AG04449 (cell line): ENCODE results near the gene GAGE12F.
"Not testable (repeated sequence)": the region's sequence is repeated elsewhere in the genome, so short reads cannot be mapped to it uniquely, and the experiment has no call there.

ENCODE experiments used
- CTCF ChIA-PET: fragments of 350-600 bp; formaldehyde crosslinking; extraction: SDS; loops from one replicate; lab custom pipeline; 2021; ENCODE audit warnings: antibody characterized with exemption; lab: Yijun Ruan, JAX
- POLR2A ChIA-PET: fragments of 400-600, 350-600 bp; formaldehyde crosslinking; extraction: SDS; loops from one replicate; lab custom pipeline; 2020; ENCODE audit warnings: antibody characterized with exemption, inconsistent platforms; lab: Yijun Ruan, JAX
- DNase-seq: peaks from one replicate; pipeline ENCODE4 v3.0.0-alpha.2; 2010; ENCODE audit warnings: low read depth, low spot score
- H3K4me3 ChIP-seq: 2 replicates; pipeline ENCODE4 v1.5.1; 2011; ENCODE audit warnings: low read depth, mild to moderate bottlenecking, control low read depth, low read length

GAGE12F gene

GRCh38 chrX:49560542-49560941 is at the start of gene GAGE12F:
TSS of gene GAGE12F (plus strand) at chrX:49560842. CDS start at chrX:49561997, 1,155 bp downstream.
- DNase-seq, CTCF ChIA-PET, POLR2A ChIA-PET, H3K4me3 ChIP-seq: not testable (repeated sequence)

GRCh38 chrX:49531877-49532276 is 28.8 kb upstream of the GAGE12F start, which contains the start of gene GAGE12C:
TSS of gene GAGE12C (plus strand) at chrX:49532177. CDS start at chrX:49533332, 1,155 bp downstream.
- CTCF ChIA-PET, POLR2A ChIA-PET: not testable (repeated sequence)

GRCh38 chrX:49541433-49541832 is 19.2 kb upstream of the GAGE12F start, which contains the start of gene GAGE12D:
TSS of gene GAGE12D (plus strand) at chrX:49541733. CDS start at chrX:49542888, 1,155 bp downstream.
- CTCF ChIA-PET, H3K4me3 ChIP-seq, DNase-seq, POLR2A ChIA-PET: not testable (repeated sequence)

More at GRCh38 chrX:49531877-49532276, 28.8 kb upstream of the GAGE12F start, which contains the start of gene GAGE12C:
- DNase-seq, H3K4me3 ChIP-seq: not testable (repeated sequence)

- H3K4me3 ChIP-seq, CTCF ChIA-PET, POLR2A ChIA-PET, DNase-seq: not testable (repeated sequence)
These were observed 9.7 kb upstream of the GAGE12F start, which contains the start of gene GAGE12E for GRCh38 chrX:49550989-49551388. TSS of gene GAGE12E (plus strand) at chrX:49551289. CDS start at chrX:49552444, 1,155 bp downstream.

- H3K4me3 ChIP-seq, DNase-seq, POLR2A ChIA-PET, CTCF ChIA-PET: not testable (repeated sequence)
These were observed 8.1 kb downstream of the GAGE12F start for GRCh38 chrX:49568728-49569127.

GRCh38 chrX:49569152-49569551 is 8.5 kb downstream of the GAGE12F start:
- DNase-seq, POLR2A ChIA-PET, CTCF ChIA-PET, H3K4me3 ChIP-seq: not testable (repeated sequence)

GRCh38 chrX:49570100-49570499 is 9.5 kb downstream of the GAGE12F start, which contains the start of gene GAGE12G:
TSS of gene GAGE12G (plus strand) at chrX:49570400. CDS start at chrX:49571555, 1,155 bp downstream.
- CTCF ChIA-PET, DNase-seq, H3K4me3 ChIP-seq, POLR2A ChIA-PET: not testable (repeated sequence)

- DNase-seq, CTCF ChIA-PET, POLR2A ChIA-PET: not testable (repeated sequence)
These were observed 19.0 kb downstream of the GAGE12F start, which contains the start of gene GAGE12H for GRCh38 chrX:49579649-49580048. TSS of gene GAGE12H (plus strand) at chrX:49579949. CDS start at chrX:49581104, 1,155 bp downstream.

GRCh38 chrX:49589196-49589595 is 28.6 kb downstream of the GAGE12F start, which contains the start of gene GAGE2A:
TSS of gene GAGE2A (plus strand) at chrX:49589496. CDS start at chrX:49590651, 1,155 bp downstream.
- POLR2A ChIA-PET, H3K4me3 ChIP-seq, CTCF ChIA-PET, DNase-seq: not testable (repeated sequence)

More at GRCh38 chrX:49579649-49580048, 19.0 kb downstream of the GAGE12F start, which contains the start of gene GAGE12H:
- not testable (repeated sequence) for H3K4me3 ChIP-seq

- CTCF ChIA-PET, POLR2A ChIA-PET, H3K4me3 ChIP-seq, DNase-seq: not testable (repeated sequence)
These were observed 29.3 kb downstream of the GAGE12F start for GRCh38 chrX:49589769-49590478.

- POLR2A ChIA-PET, H3K4me3 ChIP-seq, DNase-seq, CTCF ChIA-PET: not testable (repeated sequence)
These were observed 29.8 kb downstream of the GAGE12F start for GRCh38 chrX:49590488-49590887.

- POLR2A ChIA-PET, H3K4me3 ChIP-seq, DNase-seq, CTCF ChIA-PET: not testable (repeated sequence)
These were observed 38.1 kb downstream of the GAGE12F start, which contains the start of gene GAGE1 for GRCh38 chrX:49598720-49599119. TSS of gene GAGE1 (plus strand) at chrX:49599020. CDS start at chrX:49600175, 1,155 bp downstream.
